ENCODE measurements around the gene CELF5. TPM values are rescaled to one million over a fixed set of nuclear protein-coding genes. Genes with fewer than 3 reads are reported as not detected.
"Not testable (repeated sequence)": the region's sequence is repeated elsewhere in the genome, so short reads cannot be mapped to it uniquely, and the experiment has no call there.

CELF5 gene
- total RNA-seq, 2 donors from 2014 or later: 0.36 to 0.80 TPM

- no peak overlapping the region for H3K4me3 ChIP-seq
- no peak for DNase-seq (ENCODE audit: low spot score)
- WGBS: 48% methylated on average over 12 of the region's 12 CpGs
- H3K4me1 ChIP-seq (replicated peaks): no peaks in the 10 kb centered on the region
- intact Hi-C loops (cut with DNase I): no loop called here
- TF ChIP-seq POLR2A (IDR thresholded peaks at IDR 0.05): no peak
- TF ChIP-seq CTCF (IDR thresholded peaks at IDR 0.05): no peak
- no peak for TF ChIP-seq POLR2AphosphoS5 (IDR thresholded peaks at IDR 0.05)
- no peaks in the 10 kb centered on the region for H3K9me3 ChIP-seq
- H3K36me3 ChIP-seq: peaks cover 2 to 16% of the 10 kb centered on the region in 2 donors
- no peak overlapping the region for H3K27ac ChIP-seq
- H3K27me3 ChIP-seq (replicated peaks; ENCODE audit: insufficient read depth): no peaks in the 10 kb centered on the region
These were observed 13.3 kb upstream of the CELF5 start for GRCh38 chr19:3211191-3211590.

GRCh38 chr19:3213159-3213558, 11.3 kb upstream of the CELF5 start:
- Histone ChIP-seq H3K4me1 (replicated peaks) (no peaks in the 10 kb centered on the region), H3K27ac (no peak overlapping the region), H3K4me3 (no peak overlapping the region), H3K9me3 (no peaks in the 10 kb centered on the region), H3K36me3 (no peaks in the 10 kb centered on the region), H3K27me3 (replicated peaks; ENCODE audit: insufficient read depth) (no peaks in the 10 kb centered on the region)
- TF ChIP-seq CTCF (IDR thresholded peaks at IDR 0.05) (no peak), POLR2A (IDR thresholded peaks at IDR 0.05) (no peak), POLR2AphosphoS5 (IDR thresholded peaks at IDR 0.05) (no peak)
- WGBS: 97% methylated on average over 7 of the region's 7 CpGs
- intact Hi-C loops (cut with DNase I): no loop called here
- no peak for DNase-seq (ENCODE audit: low spot score)

- H3K4me3 ChIP-seq: no peak overlapping the region
- H3K27ac ChIP-seq: no peak overlapping the region
- H3K9me3 ChIP-seq: no peaks in the 10 kb centered on the region
- intact Hi-C loops (cut with DNase I): no loop called here
- TF ChIP-seq CTCF (IDR thresholded peaks at IDR 0.05) (no peak), POLR2A (IDR thresholded peaks at IDR 0.05) (no peak), POLR2AphosphoS5 (IDR thresholded peaks at IDR 0.05) (no peak)
- H3K27me3 ChIP-seq (replicated peaks; ENCODE audit: insufficient read depth): no peaks in the 10 kb centered on the region
- 83% methylated on average over 5 of the region's 5 CpGs for WGBS
- DNase-seq (ENCODE audit: low spot score): no peak
- H3K36me3 ChIP-seq: no peaks in the 10 kb centered on the region
- H3K4me1 ChIP-seq (replicated peaks): no peaks in the 10 kb centered on the region
These were observed 7.6 kb upstream of the CELF5 start for GRCh38 chr19:3216874-3217273.

- Histone ChIP-seq H3K27me3 (replicated peaks; ENCODE audit: insufficient read depth) (peaks cover 4% of the 10 kb centered on the region), H3K9me3 (no peaks in the 10 kb centered on the region), H3K36me3 (no peaks in the 10 kb centered on the region), H3K27ac (no peak overlapping the region), H3K4me3 (no peak overlapping the region), H3K4me1 (replicated peaks) (no peaks in the 10 kb centered on the region)
- DNase-seq (ENCODE audit: low spot score): no peak
- no peak for TF ChIP-seq POLR2AphosphoS5 (IDR thresholded peaks at IDR 0.05)
- intact Hi-C loops (cut with DNase I): no loop called here
- 84% methylated on average over 12 of the region's 12 CpGs for WGBS
These were observed 3.9 kb upstream of the CELF5 start for GRCh38 chr19:3220576-3220975.

- H3K27ac ChIP-seq; H3K4me3 ChIP-seq; H3K9me3 ChIP-seq; H3K4me1 ChIP-seq (replicated peaks); intact Hi-C loops (cut with DNase I); H3K36me3 ChIP-seq; DNase-seq (ENCODE audit: low spot score); H3K27me3 ChIP-seq (replicated peaks; ENCODE audit: insufficient read depth): not testable (repeated sequence)
- WGBS: 75% methylated on average over 5 of the region's 5 CpGs
These were observed 2.9 kb upstream of the CELF5 start for GRCh38 chr19:3221576-3221975.

- Histone ChIP-seq H3K27ac (no peak overlapping the region), H3K27me3 (replicated peaks; ENCODE audit: insufficient read depth) (peaks cover 4% of the 10 kb centered on the region), H3K36me3 (no peaks in the 10 kb centered on the region), H3K4me3 (no peak overlapping the region), H3K4me1 (replicated peaks) (no peaks in the 10 kb centered on the region), H3K9me3 (no peaks in the 10 kb centered on the region)
- no peak for TF ChIP-seq CTCF (IDR thresholded peaks at IDR 0.05)
- no peak for TF ChIP-seq POLR2A (IDR thresholded peaks at IDR 0.05)
- no peak for TF ChIP-seq POLR2AphosphoS5 (IDR thresholded peaks at IDR 0.05)
- no peak for DNase-seq (ENCODE audit: low spot score)
- WGBS: 88% methylated on average over 5 of the region's 5 CpGs
- intact Hi-C loops (cut with DNase I): no loop called here
These were observed 1.8 kb upstream of the CELF5 start for GRCh38 chr19:3222709-3223108.
